OCI-LY7 (cell line): ENCODE results near the gene CISH. TPM values are rescaled to one million over a fixed set of nuclear protein-coding genes. Genes with fewer than 3 reads are reported as not detected.
A peak's percentile ranks its signal among the peaks of the same experiment; 100 is the strongest.

Experiments used
- BruUV-seq: library from RNA; stranded (reverse); fragments of 400-500 nt; replicated peaks from 2 replicates; lab custom pipeline; 2021; lab: Mats Ljungman, UMichigan
- CTCF ChIA-PET: fragments of 300-600 bp; sonication (Branson Sonifier 250); formaldehyde crosslinking; loops from one replicate; lab custom pipeline; 2022; ENCODE audit warnings: antibody characterized with exemption; ENCODE audit not compliant: unreplicated experiment; lab: Charles Lee
- POLR2A ChIA-PET: fragments of 300-600 bp; sonication (Branson Sonifier 250); formaldehyde crosslinking; loops from one replicate; lab custom pipeline; 2022; ENCODE audit warnings: antibody characterized with exemption; lab: Charles Lee
- DNase-seq: peaks from one replicate; pipeline ENCODE4 v3.0.0-alpha.2; 2015; ENCODE audit warnings: low spot score
- H2AFZ ChIP-seq: fragments of 200-600 bp; sonication (generic), shearing (Covaris generic); 2 replicates; pipeline ENCODE4 v1.6.1; 2014; ENCODE audit warnings: mild to moderate bottlenecking, antibody characterized with exemption, low read length, moderate library complexity
- H3K27ac ChIP-seq: fragments of 200-600 bp; sonication (generic); 2 replicates; pipeline ENCODE4 v1.5.1; 2014; ENCODE audit warnings: mixed run types, low read depth, mild to moderate bottlenecking, moderate library complexity, low read length, inconsistent platforms; ENCODE audit not compliant: poor library complexity, severe bottlenecking
- H3K36me3 ChIP-seq: fragments of 200-600 bp; sonication (generic); 2 replicates; pipeline ENCODE4 v1.6.1; 2014; ENCODE audit warnings: mild to moderate bottlenecking, antibody characterized with exemption, low read length, moderate library complexity, mixed read lengths; ENCODE audit not compliant: insufficient read depth
- H3K4me1 ChIP-seq: fragments of 200-600 bp; sonication (generic); 2 replicates; pipeline ENCODE4 v1.5.1; 2014; ENCODE audit warnings: mild to moderate bottlenecking, low read length; ENCODE audit not compliant: insufficient read depth, poor library complexity, severe bottlenecking
- H3K4me2 ChIP-seq: fragments of 200-600 bp; sonication (generic); 2 replicates; pipeline ENCODE4 v1.6.1; 2014; ENCODE audit warnings: mild to moderate bottlenecking, low read length
- H3K4me3 ChIP-seq: fragments of 200-600 bp; sonication (generic); 2 replicates; pipeline ENCODE4 v1.5.1; 2014; ENCODE audit warnings: mild to moderate bottlenecking, low read depth, low read length; ENCODE audit not compliant: poor library complexity, severe bottlenecking
- H3K79me2 ChIP-seq: fragments of 200-600 bp; sonication (generic); 2 replicates; pipeline ENCODE4 v1.6.1; 2016; ENCODE audit warnings: low read depth, mild to moderate bottlenecking, low read length, moderate library complexity, mixed read lengths; ENCODE audit not compliant: insufficient read depth
- H3K9me2 ChIP-seq: fragments of 200-600 bp; sonication (generic); 2 replicates; pipeline ENCODE4 v1.6.1; 2016; ENCODE audit warnings: mild to moderate bottlenecking, low read length, mixed read lengths; ENCODE audit not compliant: insufficient read depth
- H3K9me3 ChIP-seq: fragments of 200-600 bp; sonication (generic); 2 replicates; pipeline ENCODE4 v1.6.1; 2014; ENCODE audit warnings: mild to moderate bottlenecking, mixed run types, low read length, mixed read lengths
- H4K20me1 ChIP-seq: fragments of 200-600 bp; sonication (generic); 2 replicates; pipeline ENCODE4 v1.6.1; 2014; ENCODE audit warnings: mild to moderate bottlenecking, antibody characterized with exemption, low read length, moderate library complexity, mixed read lengths; ENCODE audit not compliant: insufficient read depth
- CTCF ChIP-seq: fragments of 200-600 bp; sonication (generic); conservative IDR thresholded peaks from 2 replicates; pipeline ENCODE4 v1.5.1; 2014; ENCODE audit warnings: mild to moderate bottlenecking, antibody characterized with exemption, low read length, moderate library complexity, mixed read lengths
- EZH2phosphoT487 ChIP-seq: fragments of 200-600 bp; sonication (generic); IDR thresholded peaks from 2 replicates; pipeline ENCODE4 v1.6.1; 2018; ENCODE audit warnings: low read depth, borderline replicate concordance, mild to moderate bottlenecking, mixed run types, antibody characterized with exemption, low read length, moderate library complexity, mixed read lengths
- intact Hi-C: fragments of 100-400 bp; cut with micrococcal nuclease; formaldehyde crosslinking; loops from one replicate; pipeline ENCODE4 v1.10.0; 2022; ENCODE audit not compliant: unreplicated experiment
- total RNA-seq, 2 experiments: library from RNA; depleted of rRNA in 1 of 2; stranded (reverse); fragments of >200 nt in 1 of 2; shearing (Covaris generic) in 1 of 2; gene quantifications; 2 replicates each; pipeline ENCODE4 v1.2.3, GENCODE V29; 2014 to 2022

Gene CISH
- total RNA-seq, 2 experiments from 2014 or later, result not detected

- ChIA-PET CTCF (interaction anchor here (1.4 to 1.5 kb wide), 2 partner anchors 10 to 33 kb away, joined by 3 to 4 read pairs; no protein-coding TSS in a partner anchor), POLR2A (interaction anchor here (1.0 kb wide), 1 partner anchor 9 kb away, joined by 3 read pairs; the partner anchor contains the start of gene CISH)
- H3K4me1 ChIP-seq, result peaks cover 29% of the 10 kb centered on the region
- no peak overlapping the region for H3K4me2 ChIP-seq
- DNase-seq, result no peak
- no TSS peak for BruUV-seq
- no peaks in the 10 kb centered on the region for H3K79me2 ChIP-seq
- no peak overlapping the region for H2AFZ ChIP-seq
- no peak overlapping the region for H3K27ac ChIP-seq
- no peak for TF ChIP-seq EZH2phosphoT487
- no peak for TF ChIP-seq CTCF
- no peaks in the 10 kb centered on the region for H3K36me3 ChIP-seq
- intact Hi-C loops, result no loop called here
- no peaks in the 10 kb centered on the region for H3K9me2 ChIP-seq
- no peaks in the 10 kb centered on the region for H3K9me3 ChIP-seq
- H4K20me1 ChIP-seq, result no peaks in the 10 kb centered on the region
- H3K4me3 ChIP-seq, result no peak overlapping the region
These were observed 8.8 kb upstream of the CISH start for GRCh38 chr3:50620420-50620819.

GRCh38 chr3:50617911-50618481 is 6.4 kb upstream of the CISH start:
- Histone ChIP-seq H3K4me2 (peak overlapping the region; percentile 79), H3K79me2 (no peaks in the 10 kb centered on the region), H3K4me3 (peak overlapping the region; percentile 75), H3K9me3 (no peaks in the 10 kb centered on the region), H3K4me1 (peaks cover 18% of the 10 kb centered on the region), H3K9me2 (no peaks in the 10 kb centered on the region), H4K20me1 (no peaks in the 10 kb centered on the region), H3K36me3 (no peaks in the 10 kb centered on the region), H2AFZ (peak overlapping the region; percentile 86; the same call in 1 of the 2 replicates), H3K27ac (no peak overlapping the region)
- ChIA-PET POLR2A (interaction anchor here (0.6 to 1.8 kb wide), 3 partner anchors 10 to 100 kb away, joined by 3 to 6 read pairs (median 3); no protein-coding TSS in a partner anchor), CTCF (interaction anchor here (4.0 kb wide), 1 partner anchor 35 kb away, joined by 21 read pairs; no protein-coding TSS in a partner anchor)
- no peak for DNase-seq
- intact Hi-C loops, result loop anchor here (2.0 to 10.0 kb wide), 3 partner anchors 357 to 921 kb away; partner anchors contain the start of genes RAD54L2 and RBM15B
- BruUV-seq, result TSS peak; percentile 44
- TF ChIP-seq EZH2phosphoT487 (no peak), CTCF (no peak)
